ENCODE results near the gene NBPF1.
"Not testable (repeated sequence)": the region's sequence is repeated elsewhere in the genome, so short reads cannot be mapped to it uniquely, and the experiment has no call there.

The NBPF1 gene

DNA sequence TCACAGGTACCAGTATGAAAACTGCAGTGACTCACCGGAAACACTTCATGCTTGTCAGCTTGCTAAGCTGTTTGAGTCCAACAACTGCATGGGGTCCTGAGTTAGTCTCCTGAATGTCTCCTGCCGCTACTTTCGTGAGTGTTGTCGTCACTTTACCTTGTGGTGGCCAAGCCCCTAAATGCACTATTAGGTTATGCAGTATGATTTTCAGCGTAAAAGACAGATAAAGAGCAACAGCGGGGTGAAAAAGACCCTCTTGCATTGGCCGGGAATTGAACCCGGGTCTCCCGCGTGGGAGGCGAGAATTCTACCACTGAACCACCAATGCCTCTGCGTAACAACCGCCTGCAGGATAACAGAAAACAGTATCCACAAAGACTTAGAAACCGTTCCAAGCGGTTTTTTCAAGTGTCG lies 67.7 kb downstream of the NBPF1 start:
- peak; percentile 29 to 31 for DNase-seq

GRCh38 chr1:16540421-16540893 lies 72.9 kb downstream of the NBPF1 start:
- DNase-seq = peak; percentile 37 to 60

DNA sequence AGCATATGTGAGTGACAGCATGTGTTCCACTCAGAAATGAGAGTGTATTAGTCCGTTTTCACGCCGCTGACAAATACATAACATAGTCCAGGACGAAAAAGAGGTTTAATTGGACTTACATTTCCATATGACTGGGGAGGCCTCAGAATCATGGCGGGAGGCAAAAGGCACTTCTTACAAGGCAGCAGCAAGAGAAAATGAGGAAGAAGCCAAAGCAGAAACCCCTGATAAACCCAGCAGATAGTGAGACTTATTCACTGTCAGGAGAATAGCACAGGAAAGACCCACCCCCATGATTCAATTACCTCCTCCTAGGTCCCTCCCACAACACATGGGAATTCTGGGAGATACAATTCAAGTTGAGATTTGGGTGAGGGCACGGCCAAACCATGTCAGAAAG lies 75.8 kb downstream of the NBPF1 start:
- DNase-seq = not testable (repeated sequence)

GRCh38 chr1:16536796-16537195 lies 76.6 kb downstream of the NBPF1 start:
- DNase-seq = not testable (repeated sequence)

- not testable (repeated sequence) for DNase-seq
Measured at GRCh38 chr1:16535898-16536297, 77.5 kb downstream of the NBPF1 start.

GRCh38 chr1:16535487-16535886 lies 77.9 kb downstream of the NBPF1 start:
- not testable (repeated sequence) for DNase-seq

- peak; percentile 54 to 64 for DNase-seq
Measured at GRCh38 chr1:16534829-16535456, 78.4 kb downstream of the NBPF1 start.

DNA sequence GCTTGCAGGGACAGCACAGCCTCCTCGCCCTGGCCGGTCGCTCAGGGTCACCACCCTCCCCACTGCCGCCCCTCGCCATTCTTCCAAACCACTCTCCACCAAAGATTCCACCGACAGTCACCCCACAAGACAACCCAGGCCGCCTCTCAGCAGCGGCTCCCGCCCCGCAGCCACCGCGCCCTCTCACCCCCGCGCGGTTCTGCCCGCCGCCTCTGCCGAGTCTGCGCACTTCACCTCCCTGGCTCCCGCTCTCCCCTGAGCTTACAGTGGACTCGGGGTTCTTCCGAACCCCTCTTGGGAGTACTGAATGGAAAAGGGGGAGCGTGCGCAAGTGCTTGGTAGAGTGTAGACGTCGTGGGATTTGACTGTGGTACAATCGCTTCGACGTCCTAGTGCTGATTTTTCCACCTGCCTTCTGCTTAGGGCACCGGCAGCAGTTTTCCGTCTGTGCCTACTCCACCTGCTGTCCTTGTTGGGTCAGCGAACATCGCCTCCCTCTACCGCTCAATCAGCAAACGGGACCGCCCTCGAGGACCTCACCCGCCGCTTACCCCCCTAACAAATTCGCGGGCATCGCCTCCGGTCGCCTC lies 79.0 kb downstream of the NBPF1 start:
- peak in 1 of 2 experiments; percentile 47 for DNase-seq

DNA sequence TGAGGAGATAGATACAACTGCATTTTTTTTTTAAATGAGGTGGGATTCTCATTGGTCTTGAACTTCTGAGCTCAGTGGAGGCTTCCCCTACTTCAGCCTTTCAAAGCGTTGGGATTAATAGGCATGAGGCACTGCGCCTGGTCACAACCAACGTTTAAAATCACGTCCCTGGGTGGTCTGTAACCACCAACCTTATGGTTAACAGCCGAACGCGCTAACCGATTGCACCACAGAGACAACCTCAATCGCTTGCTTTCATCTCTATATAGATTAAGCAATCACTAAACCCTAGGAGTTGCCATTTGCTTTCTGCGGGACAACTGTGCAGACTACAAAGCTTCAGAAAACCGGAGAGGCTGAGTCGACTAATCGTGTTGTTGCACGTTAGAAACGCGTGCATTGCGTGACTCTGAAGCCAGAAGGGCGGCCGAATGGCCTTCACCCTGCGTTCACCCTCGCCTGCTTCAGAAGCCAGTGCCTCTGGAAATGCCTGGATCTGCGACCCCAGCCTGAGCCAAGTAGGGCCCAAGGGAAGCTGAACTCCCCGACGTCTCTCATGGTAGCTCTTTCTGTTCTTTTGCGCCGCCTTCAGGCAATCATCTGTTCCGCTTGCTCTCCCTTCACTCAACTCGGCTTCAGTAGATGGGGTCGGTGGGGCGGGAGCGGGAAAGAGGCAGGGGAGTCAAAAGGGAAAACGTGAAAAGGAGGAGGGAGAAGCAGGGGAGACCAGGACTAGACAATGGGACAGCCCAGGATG lies 81.0 kb downstream of the NBPF1 start:
- peak in 1 of 2 experiments; percentile 7 for DNase-seq

GRCh38 chr1:16528338-16528737 lies 85.0 kb downstream of the NBPF1 start:
- not testable (repeated sequence) for DNase-seq

DNA sequence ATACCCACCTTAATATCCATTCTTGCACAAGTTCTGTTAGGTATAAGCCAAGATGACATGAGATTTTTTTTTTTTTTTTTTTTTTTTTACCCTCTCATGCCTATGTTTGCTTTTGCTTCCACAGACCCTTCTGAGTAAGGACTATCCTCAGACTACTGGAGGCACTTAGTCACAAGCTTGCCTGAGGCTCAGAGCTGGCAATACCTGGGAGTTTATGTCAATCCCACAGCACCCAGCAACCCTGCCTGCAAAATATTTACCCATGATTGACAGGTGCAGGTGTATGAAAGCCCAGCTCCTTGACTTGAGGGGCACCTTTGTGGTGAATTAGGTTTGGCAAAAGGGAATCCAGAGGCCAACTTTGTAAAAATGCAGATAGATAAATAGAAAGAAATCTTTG lies 87.6 kb downstream of the NBPF1 start:
- not testable (repeated sequence) for DNase-seq

- not testable (repeated sequence) for DNase-seq
Measured at GRCh38 chr1:16521679-16522078, 91.7 kb downstream of the NBPF1 start.

GRCh38 chr1:16521288-16521583 lies 92.1 kb downstream of the NBPF1 start:
- TF ChIP-seq GATA1 (IDR thresholded peaks at IDR 0.05; ENCODE audit: low read depth, low read length) = no peak
- TF ChIP-seq POLR2A (IDR thresholded peaks at IDR 0.05; ENCODE audit: low read length) = no peak
- DNase-seq = no peak

DNA sequence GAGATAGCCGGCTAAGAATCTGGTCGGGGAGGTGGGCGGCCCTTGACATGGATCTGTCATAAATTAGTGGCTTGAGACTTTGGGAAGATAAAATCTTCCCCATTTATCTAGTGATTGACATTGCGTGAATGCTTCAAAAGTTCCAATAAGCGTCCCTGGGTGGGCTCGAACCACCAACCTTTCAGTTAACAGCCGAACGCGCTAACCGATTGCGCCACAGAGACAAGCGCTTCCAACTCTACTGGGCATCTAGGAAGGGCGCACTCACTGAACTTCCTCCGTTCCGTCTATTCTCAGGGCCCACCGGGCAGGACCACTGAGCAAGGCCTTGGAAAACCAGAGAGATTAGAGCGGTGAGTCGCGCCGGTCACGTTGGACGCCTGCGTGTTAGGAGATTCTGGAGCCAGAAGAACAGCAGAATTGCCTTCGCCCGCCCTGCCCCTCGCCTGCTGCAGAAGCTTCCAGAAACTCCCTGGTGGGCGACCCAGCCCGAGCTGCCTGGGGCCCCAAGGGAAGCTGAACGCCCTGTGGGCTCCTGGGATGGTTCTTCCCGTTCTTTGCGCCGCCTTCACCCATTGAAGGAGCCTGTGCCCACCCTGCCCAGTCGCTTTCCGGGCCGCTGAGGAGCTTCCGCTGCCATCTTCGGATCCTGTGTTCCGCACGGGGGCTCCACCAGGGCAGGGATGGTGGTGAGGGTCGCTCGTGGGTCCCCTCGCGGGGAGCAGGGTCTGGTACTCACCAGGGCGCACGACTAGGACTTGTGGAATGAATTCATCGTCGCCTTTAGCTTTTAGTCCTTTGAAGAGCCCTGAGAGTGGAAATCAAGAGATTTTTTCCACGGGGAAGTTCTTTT lies 92.7 kb downstream of the NBPF1 start:
- not testable (repeated sequence) for DNase-seq

DNA sequence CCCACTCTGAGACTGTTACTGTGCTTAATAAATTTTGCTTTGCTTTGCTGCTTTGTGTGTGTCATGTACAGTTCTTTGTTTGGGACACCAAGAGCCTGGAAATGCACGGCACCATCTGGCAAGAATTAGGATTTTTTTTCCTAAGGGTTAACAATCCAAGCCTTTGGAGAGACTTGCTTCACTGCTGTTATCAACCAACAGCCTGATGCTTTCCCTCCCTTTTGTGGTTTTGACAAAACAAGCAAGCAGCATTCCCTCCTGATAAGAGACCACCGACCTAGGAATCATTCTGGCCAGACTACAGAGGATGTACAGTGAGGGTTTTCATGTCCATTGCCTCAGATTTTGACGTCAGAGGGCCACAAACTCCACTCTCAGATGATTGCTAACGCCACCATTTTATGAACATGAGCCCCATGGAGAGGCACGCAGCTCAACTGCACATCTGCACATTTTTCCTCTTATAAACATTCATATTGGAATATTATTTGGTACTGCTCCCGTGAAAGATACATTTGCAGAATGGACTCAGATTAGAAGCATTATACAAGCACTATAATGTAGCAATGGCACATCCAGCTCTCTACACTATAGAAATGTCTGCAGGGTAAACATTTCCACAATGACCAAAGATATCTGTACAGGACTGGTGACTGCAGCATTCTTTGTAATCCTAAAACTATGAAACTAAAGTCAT lies 94.0 kb downstream of the NBPF1 start:
- not testable (repeated sequence) for DNase-seq

DNA sequence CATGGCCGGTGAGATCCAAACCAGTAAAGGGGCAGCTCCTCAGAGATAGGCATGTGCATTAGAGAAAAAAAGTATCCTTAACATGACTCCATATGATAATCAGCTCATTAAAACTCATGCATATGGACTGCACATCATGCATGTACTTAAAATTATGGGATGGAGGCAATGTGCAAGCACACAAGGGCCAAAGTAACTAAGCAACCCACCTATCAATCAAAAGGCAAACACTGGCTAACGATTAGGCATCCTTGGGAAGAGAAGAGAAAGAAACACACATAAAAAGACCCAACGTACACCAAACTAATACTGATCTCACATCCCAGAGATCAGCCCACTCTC lies 94.5 kb downstream of the NBPF1 start:
- not testable (repeated sequence) for DNase-seq

GRCh38 chr1:16516694-16517410 lies 96.5 kb downstream of the NBPF1 start:
- DNase-seq = peak in 1 of 2 experiments; percentile 47

Data from erythroblast (primary cell).